BJ (cell line): ENCODE measurements around the gene RMND1. TPM values are rescaled to one million over a fixed set of nuclear protein-coding genes. Genes with fewer than 3 reads are reported as not detected.

Source experiments
- CTCF ChIA-PET: fragments of 350-600 bp; formaldehyde crosslinking; extraction: SDS; loops from one replicate; lab custom pipeline; 2021; ENCODE audit warnings: antibody characterized with exemption, inconsistent platforms; lab: Yijun Ruan, JAX
- POLR2A ChIA-PET: fragments of 300-600 bp; sonication (Branson Sonifier 250); formaldehyde crosslinking; extraction: SDS; loops from one replicate; lab custom pipeline; 2021; ENCODE audit warnings: antibody characterized with exemption; lab: Charles Lee
- DNase-seq: peaks from one replicate; pipeline ENCODE4 v3.0.0-alpha.2; 2011; ENCODE audit warnings: low read depth
- H3K27me3 ChIP-seq: 2 replicates; pipeline ENCODE4 v1.6.0; 2011; ENCODE audit warnings: low read length; ENCODE audit not compliant: control insufficient read depth, insufficient read depth
- H3K36me3 ChIP-seq: 2 replicates; pipeline ENCODE4 v1.5.1; 2011; ENCODE audit warnings: low read length; ENCODE audit not compliant: control insufficient read depth, insufficient read depth
- H3K4me3 ChIP-seq: 2 replicates; pipeline ENCODE4 v1.5.1; 2011; ENCODE audit warnings: low read depth, mild to moderate bottlenecking, control low read depth, low read length
- polyA plus RNA-seq: library from polyadenylated mRNA; depleted of rRNA; stranded (reverse); fragments of >200 nt; gene quantifications from 2 replicates; pipeline ENCODE4 v1.2.3, GENCODE V29; 2011
- TF ChIP-seq, protein P1 (sequence below): IDR thresholded peaks from 2 replicates; pipeline ENCODE4 v1.5.1; 2011; ENCODE audit warnings: low read depth, mild to moderate bottlenecking, control low read depth, inconsistent platforms, low read length, moderate library complexity; ENCODE audit not compliant: insufficient read depth

Gene RMND1
- polyA plus RNA-seq, 1 experiment, result 10.4 TPM

GRCh38 chr6:151428093-151428735, 23.7 kb downstream of the RMND1 start:
- DNase-seq, result no peak
- Histone ChIP-seq H3K27me3 (no peaks in the 10 kb centered on the region), H3K36me3 (peaks cover 5% of the 10 kb centered on the region; the same call in 1 of the 2 replicates), H3K4me3 (no peak overlapping the region)
- TF ChIP-seq, protein P1, sequence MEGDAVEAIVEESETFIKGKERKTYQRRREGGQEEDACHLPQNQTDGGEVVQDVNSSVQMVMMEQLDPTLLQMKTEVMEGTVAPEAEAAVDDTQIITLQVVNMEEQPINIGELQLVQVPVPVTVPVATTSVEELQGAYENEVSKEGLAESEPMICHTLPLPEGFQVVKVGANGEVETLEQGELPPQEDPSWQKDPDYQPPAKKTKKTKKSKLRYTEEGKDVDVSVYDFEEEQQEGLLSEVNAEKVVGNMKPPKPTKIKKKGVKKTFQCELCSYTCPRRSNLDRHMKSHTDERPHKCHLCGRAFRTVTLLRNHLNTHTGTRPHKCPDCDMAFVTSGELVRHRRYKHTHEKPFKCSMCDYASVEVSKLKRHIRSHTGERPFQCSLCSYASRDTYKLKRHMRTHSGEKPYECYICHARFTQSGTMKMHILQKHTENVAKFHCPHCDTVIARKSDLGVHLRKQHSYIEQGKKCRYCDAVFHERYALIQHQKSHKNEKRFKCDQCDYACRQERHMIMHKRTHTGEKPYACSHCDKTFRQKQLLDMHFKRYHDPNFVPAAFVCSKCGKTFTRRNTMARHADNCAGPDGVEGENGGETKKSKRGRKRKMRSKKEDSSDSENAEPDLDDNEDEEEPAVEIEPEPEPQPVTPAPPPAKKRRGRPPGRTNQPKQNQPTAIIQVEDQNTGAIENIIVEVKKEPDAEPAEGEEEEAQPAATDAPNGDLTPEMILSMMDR, result no peak
- POLR2A ChIA-PET, result no interaction called here
- CTCF ChIA-PET, result interaction anchor here (0.6 to 2.8 kb wide), 2 partner anchors 22 to 669 kb away, joined by 4 to 8 read pairs; no protein-coding TSS in a partner anchor

DNA sequence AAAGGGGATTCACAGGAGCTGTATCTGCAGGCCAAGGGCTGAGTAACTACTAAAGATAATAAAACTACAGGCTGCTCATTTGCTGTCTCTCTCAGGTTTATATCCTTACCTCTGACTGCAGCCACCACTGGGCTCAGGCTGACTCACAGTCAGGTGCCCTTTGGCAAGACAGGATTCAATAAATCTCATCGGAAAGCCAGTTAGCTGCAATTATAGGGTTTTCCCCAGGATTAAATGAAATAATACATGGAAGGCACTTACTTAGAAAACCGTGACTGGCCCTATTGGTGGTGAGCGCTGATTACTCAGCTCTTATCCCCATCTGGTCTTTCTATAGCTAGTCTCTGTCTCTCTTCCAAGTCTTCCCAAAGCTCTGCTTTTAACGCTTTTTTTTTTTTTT, 26.4 kb downstream of the RMND1 start:
- CTCF ChIA-PET, result interaction anchor here (1.3 kb wide), 1 partner anchor 20 kb away, joined by 3 read pairs; no protein-coding TSS in a partner anchor
- DNase-seq, result no peak
- Histone ChIP-seq H3K27me3 (no peaks in the 10 kb centered on the region), H3K4me3 (no peak overlapping the region), H3K36me3 (peaks cover 7% of the 10 kb centered on the region; the same call in 1 of the 2 replicates)
- TF ChIP-seq, protein P1, result no peak
- POLR2A ChIA-PET, result interaction anchor here (0.6 kb wide), 1 partner anchor 9 kb away, joined by 3 read pairs; no protein-coding TSS in a partner anchor

DNA sequence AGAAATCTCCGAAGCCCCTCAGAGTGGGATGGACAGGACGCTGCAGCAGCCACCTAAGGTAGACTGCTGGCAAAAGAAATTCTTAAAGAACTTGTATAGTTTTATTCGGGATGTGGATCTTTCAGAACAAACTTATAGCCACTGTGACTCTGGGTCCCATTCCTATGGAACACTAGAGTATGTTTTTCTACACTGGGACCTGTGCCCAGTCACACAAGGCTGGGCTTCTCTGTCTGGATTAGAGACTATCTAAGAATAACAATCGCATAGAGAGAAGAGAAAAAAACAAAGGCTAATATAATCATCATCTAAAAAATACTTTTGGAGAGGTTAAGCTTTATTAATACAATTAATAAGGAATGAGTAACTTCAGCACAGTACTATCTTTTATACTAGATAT, 28.9 kb downstream of the RMND1 start:
- H3K4me3 ChIP-seq, result no peak overlapping the region
- TF ChIP-seq, protein P1, result no peak
- H3K27me3 ChIP-seq, result no peaks in the 10 kb centered on the region
- H3K36me3 ChIP-seq, result peaks cover 4% of the 10 kb centered on the region
- no peak for DNase-seq
- ChIA-PET POLR2A (no interaction called here), CTCF (no interaction called here)

DNA sequence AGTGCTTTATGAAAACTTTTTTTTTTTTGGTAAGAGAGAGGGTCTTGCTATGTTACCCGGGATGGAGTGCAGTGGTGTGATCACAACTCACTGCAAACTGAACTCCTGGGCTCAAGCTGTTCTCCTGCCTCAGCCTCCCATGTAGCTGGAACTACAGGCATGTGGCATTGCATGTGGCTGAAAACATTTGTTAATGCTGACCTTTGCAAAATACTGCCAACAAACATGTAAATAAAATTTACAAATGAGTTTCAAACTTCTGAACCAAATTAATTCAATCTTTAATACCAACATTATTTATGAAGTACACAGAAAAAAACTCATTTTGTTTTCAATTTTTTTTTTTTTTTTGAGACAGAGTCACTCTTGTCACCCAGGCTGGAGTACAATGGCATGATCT, 34.4 kb downstream of the RMND1 start:
- no peak for DNase-seq
- TF ChIP-seq, protein P1, result no peak
- CTCF ChIA-PET, result no interaction called here
- peaks cover 11% of the 10 kb centered on the region for H3K36me3 ChIP-seq
- POLR2A ChIA-PET, result no interaction called here
- no peak overlapping the region for H3K4me3 ChIP-seq
- H3K27me3 ChIP-seq, result no peaks in the 10 kb centered on the region

DNA sequence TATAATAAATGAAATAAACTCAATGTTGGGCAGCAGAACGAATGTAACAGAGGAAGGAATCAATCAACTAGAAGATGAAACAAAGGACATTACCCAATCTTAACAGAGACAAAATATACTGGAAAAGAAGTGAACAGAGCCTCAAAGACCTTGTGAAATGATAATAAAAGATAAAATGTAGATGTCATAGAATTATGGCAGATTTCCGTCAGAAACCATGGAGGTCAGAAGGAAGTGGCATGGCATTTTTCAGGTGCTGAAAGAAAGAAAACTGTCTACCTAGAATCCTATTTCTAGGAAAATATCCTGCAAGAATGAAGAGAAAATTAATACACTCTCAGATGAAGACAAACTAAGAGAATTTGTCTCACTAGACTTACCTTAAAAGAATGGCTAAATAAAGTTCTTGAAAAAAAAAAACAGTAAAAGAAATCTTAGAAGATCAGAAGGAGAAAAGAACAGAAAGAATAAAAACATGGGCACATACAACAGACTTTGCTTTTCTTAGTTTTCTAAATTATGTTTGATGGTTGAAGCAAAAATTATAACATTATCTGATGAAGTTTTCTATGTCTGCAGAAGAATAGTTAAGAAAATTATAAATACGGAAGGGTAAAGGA, 37.2 kb downstream of the RMND1 start:
- H3K36me3 ChIP-seq, result peaks cover 15% of the 10 kb centered on the region
- TF ChIP-seq, protein P1, result no peak
- ChIA-PET CTCF (no interaction called here), POLR2A (no interaction called here)
- no peaks in the 10 kb centered on the region for H3K27me3 ChIP-seq
- no peak overlapping the region for H3K4me3 ChIP-seq
- DNase-seq, result no peak
